HG02970 (cell line): Measurements from ENCODE around the gene SMAD6.
"Not testable (repeated sequence)": the region's sequence is repeated elsewhere in the genome, so short reads cannot be mapped to it uniquely, and the experiment has no call there.

Source experiments
- ATAC-seq: cut with Tn5 transposase; IDR thresholded peaks from one replicate; pipeline ENCODE4 v1.9.1; 2021; ENCODE audit warnings: mild to moderate bottlenecking, moderate library complexity, moderate number of reproducible peaks; ENCODE audit not compliant: unreplicated experiment, low FRiP score

SMAD6 gene

GRCh38 chr15:66674756-66675155 is 27.3 kb upstream of the SMAD6 start:
- no peak for ATAC-seq

GRCh38 chr15:66675446-66675845 is 26.6 kb upstream of the SMAD6 start:
- no peak for ATAC-seq

GRCh38 chr15:66677336-66677735 is 24.7 kb upstream of the SMAD6 start:
- no peak for ATAC-seq

GRCh38 chr15:66679061-66679656 is 22.9 kb upstream of the SMAD6 start:
- ATAC-seq: no peak

GRCh38 chr15:66679657-66680108 is 22.4 kb upstream of the SMAD6 start:
- no peak for ATAC-seq

GRCh38 chr15:66680502-66680901 is 21.5 kb upstream of the SMAD6 start:
- no peak for ATAC-seq

GRCh38 chr15:66681395-66681794 is 20.6 kb upstream of the SMAD6 start:
- no peak for ATAC-seq

GRCh38 chr15:66682246-66682645 is 19.8 kb upstream of the SMAD6 start:
- ATAC-seq: no peak

GRCh38 chr15:66682865-66683264 is 19.2 kb upstream of the SMAD6 start:
- ATAC-seq: no peak

GRCh38 chr15:66684136-66684681 is 17.8 kb upstream of the SMAD6 start:
- no peak for ATAC-seq

GRCh38 chr15:66685638-66686150 is 16.3 kb upstream of the SMAD6 start:
- no peak for ATAC-seq

- ATAC-seq: not testable (repeated sequence)
These were observed 11.1 kb upstream of the SMAD6 start for GRCh38 chr15:66690912-66691311.

GRCh38 chr15:66691727-66692126 is 10.3 kb upstream of the SMAD6 start:
- no peak for ATAC-seq

GRCh38 chr15:66692391-66692790 is 9.6 kb upstream of the SMAD6 start:
- no peak for ATAC-seq

GRCh38 chr15:66692808-66693596 is 9.0 kb upstream of the SMAD6 start:
- no peak for ATAC-seq

GRCh38 chr15:66696770-66697169 is 5.3 kb upstream of the SMAD6 start:
- ATAC-seq: no peak

- no peak for ATAC-seq
These were observed 3.6 kb upstream of the SMAD6 start for GRCh38 chr15:66698318-66698961.

- ATAC-seq: no peak
These were observed 3.1 kb upstream of the SMAD6 start for GRCh38 chr15:66698971-66699370.

GRCh38 chr15:66700412-66700801 is 1.6 kb upstream of the SMAD6 start:
- no peak for ATAC-seq

- peak; percentile 52 for ATAC-seq
These were observed 1.1 kb upstream of the SMAD6 start for GRCh38 chr15:66700802-66701421.
